Measurements from ENCODE around the gene PAXX.
"Not testable (repeated sequence)": the region's sequence is repeated elsewhere in the genome, so short reads cannot be mapped to it uniquely, and the experiment has no call there.

PAXX gene

GRCh38 chr9:137019891-137020683 lies 27.9 kb downstream of the PAXX start:
- no peak for DNase-seq

GRCh38 chr9:137020771-137021567 lies 28.7 kb downstream of the PAXX start:
- no peak for DNase-seq

GRCh38 chr9:137021568-137021978 lies 29.4 kb downstream of the PAXX start:
- no peak for DNase-seq

GRCh38 chr9:137021979-137022661 lies 29.9 kb downstream of the PAXX start:
- DNase-seq, result peak; percentile 55

- DNase-seq, result no peak
These were observed 30.4 kb downstream of the PAXX start for GRCh38 chr9:137022662-137023008.

GRCh38 chr9:137023157-137023556 lies 30.9 kb downstream of the PAXX start:
- no peak for DNase-seq

- no peak for DNase-seq
These were observed 31.4 kb downstream of the PAXX start for GRCh38 chr9:137023583-137023991.

GRCh38 chr9:137025517-137025966 lies 33.3 kb downstream of the PAXX start:
- DNase-seq, result peak; percentile 88

- DNase-seq, result no peak
These were observed 34.2 kb downstream of the PAXX start for GRCh38 chr9:137026384-137026783.

- peak; percentile 37 for DNase-seq
These were observed 34.6 kb downstream of the PAXX start for GRCh38 chr9:137026828-137027227.

GRCh38 chr9:137027369-137028262 lies 35.4 kb downstream of the PAXX start, which contains the start of gene ABCA2:
Gene ABCA2 (minus strand): TSS chr9:137028237. CDS start chr9:137028140, 97 bp downstream.
- no peak for DNase-seq

- peak; percentile 75 for DNase-seq
These were observed 36.2 kb downstream of the PAXX start for GRCh38 chr9:137028263-137029057.

GRCh38 chr9:137029058-137029936 lies 37.1 kb downstream of the PAXX start:
- peak; percentile 55 for DNase-seq

- no peak for DNase-seq
These were observed 37.8 kb downstream of the PAXX start for GRCh38 chr9:137030006-137030405.

- no peak for DNase-seq
These were observed 38.6 kb downstream of the PAXX start for GRCh38 chr9:137030538-137031527.

GRCh38 chr9:137031904-137032640 lies 39.9 kb downstream of the PAXX start, which contains the start of gene FUT7:
Gene FUT7 (minus strand): TSS chr9:137032088. CDS start chr9:137031991, 97 bp downstream.
- no peak for DNase-seq

GRCh38 chr9:137032858-137033257 lies 40.6 kb downstream of the PAXX start:
- DNase-seq, result no peak

- DNase-seq, result not testable (repeated sequence)
These were observed 41.3 kb downstream of the PAXX start for GRCh38 chr9:137033481-137033880.

All from NCI-H345 (cell line).